Thyroid gland (tissue), 4 donors: Measurements from ENCODE around the gene COL17A1. TPM values are rescaled to one million over a fixed set of nuclear protein-coding genes. Genes with fewer than 3 reads are reported as not detected.

ENCODE experiments used
- DNase-seq, 2 donors: peaks; one replicate each; pipeline ENCODE4 v3.0.0-alpha.2; 2019
- H3K27ac ChIP-seq, 3 donors: fragments of 200-600 bp; sonication (generic); 1 replicate in 2 of 3; 2 replicates in 1 of 3; pipeline ENCODE4 v1.5.1; 2016 to 2019; ENCODE audit warnings: mild to moderate bottlenecking in 1 of 3, moderate library complexity in 1 of 3
- H3K27me3 ChIP-seq: fragments of 200-600 bp; sonication (generic); one replicate; pipeline ENCODE4 v1.5.1; 2019
- H3K36me3 ChIP-seq, 2 donors: fragments of 200-600 bp; sonication (generic); one replicate each; pipeline ENCODE4 v1.5.1; 2016 to 2019
- H3K4me1 ChIP-seq, 2 donors: fragments of 200-600 bp; sonication (generic); one replicate each; pipeline ENCODE4 v1.5.1; 2017 to 2019
- H3K4me3 ChIP-seq, 3 donors: fragments of 200-600 bp; sonication (generic); replicated peaks in 1 of 3; 1 replicate in 2 of 3; 2 replicates in 1 of 3; pipeline ENCODE4 v1.5.1; 2016; ENCODE audit warnings: mild to moderate bottlenecking in 1 of 3
- H3K9me3 ChIP-seq: fragments of 200-600 bp; sonication (generic); one replicate; pipeline ENCODE4 v1.5.1; 2017
- POLR2A ChIP-seq, 2 donors: fragments of 450-650 bp; IDR thresholded peaks; one replicate each; pipeline ENCODE4 v1.6.1; 2017; ENCODE audit warnings: antibody characterized with exemption in 2 of 2, mild to moderate bottlenecking in 2 of 2, moderate library complexity in 1 of 2
- WGBS, 2 donors: methylation state at CpG; one replicate each; pipeline ENCODE4 v1.1.5; 2017; 5-methylcytosine and 5-hydroxymethylcytosine counted together
- intact Hi-C: fragments of 100-400 bp; cut with DNase I; formaldehyde crosslinking; loops from one replicate; pipeline ENCODE4 v1.15.1; 2023
- total RNA-seq, 4 donors: library from RNA; depleted of rRNA; stranded (reverse); fragments of >200 nt; gene quantifications; one replicate each; pipeline ENCODE4 v1.2.3, GENCODE V29; 2016
- TF ChIP-seq, protein P1 (sequence below), 6 experiments: fragments of 200-600 bp in 3 of 6; fragments of 450-650 bp in 3 of 6; sonication (generic) in 3 of 6; IDR thresholded peaks; one replicate each; pipeline ENCODE4 v1.5.1; 2016 to 2019; ENCODE audit warnings: antibody characterized with exemption in 6 of 6, mild to moderate bottlenecking in 2 of 6, inconsistent platforms in 1 of 6, moderate library complexity in 1 of 6

The COL17A1 gene
- total RNA-seq, 4 donors from 2014 or later: 0.49 to 10.2 (median 2.3) TPM

DNA sequence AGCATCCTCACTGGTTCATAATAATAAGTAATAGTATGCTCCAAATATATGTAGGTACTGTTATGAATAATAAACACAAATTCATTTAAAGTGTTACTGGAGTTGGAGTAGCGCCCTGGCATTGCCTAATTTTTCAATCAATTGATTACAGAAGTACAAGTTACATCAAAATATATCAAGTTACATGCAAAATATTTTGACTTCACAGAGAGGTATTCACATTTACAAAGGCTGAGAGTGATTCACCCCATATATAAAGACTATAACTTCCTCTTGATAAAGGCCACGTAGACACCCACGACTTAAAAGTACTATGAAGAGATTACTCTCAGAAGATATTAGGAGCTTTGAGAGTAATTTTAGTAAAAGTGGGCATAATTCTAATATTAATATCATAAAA, 13.6 kb upstream of the COL17A1 start:
- no peak overlapping the region for H3K4me3 ChIP-seq
- peaks cover 0 to 4% of the 10 kb centered on the region in 2 donors for H3K4me1 ChIP-seq
- 90 to 92% methylated on average over 3 of the region's 3 CpGs for WGBS, 2 donors
- H3K27ac ChIP-seq: no peak overlapping the region
- H3K9me3 ChIP-seq: no peaks in the 10 kb centered on the region
- DNase-seq: no peak
- no peaks in the 10 kb centered on the region for H3K27me3 ChIP-seq
- TF ChIP-seq, protein P1, sequence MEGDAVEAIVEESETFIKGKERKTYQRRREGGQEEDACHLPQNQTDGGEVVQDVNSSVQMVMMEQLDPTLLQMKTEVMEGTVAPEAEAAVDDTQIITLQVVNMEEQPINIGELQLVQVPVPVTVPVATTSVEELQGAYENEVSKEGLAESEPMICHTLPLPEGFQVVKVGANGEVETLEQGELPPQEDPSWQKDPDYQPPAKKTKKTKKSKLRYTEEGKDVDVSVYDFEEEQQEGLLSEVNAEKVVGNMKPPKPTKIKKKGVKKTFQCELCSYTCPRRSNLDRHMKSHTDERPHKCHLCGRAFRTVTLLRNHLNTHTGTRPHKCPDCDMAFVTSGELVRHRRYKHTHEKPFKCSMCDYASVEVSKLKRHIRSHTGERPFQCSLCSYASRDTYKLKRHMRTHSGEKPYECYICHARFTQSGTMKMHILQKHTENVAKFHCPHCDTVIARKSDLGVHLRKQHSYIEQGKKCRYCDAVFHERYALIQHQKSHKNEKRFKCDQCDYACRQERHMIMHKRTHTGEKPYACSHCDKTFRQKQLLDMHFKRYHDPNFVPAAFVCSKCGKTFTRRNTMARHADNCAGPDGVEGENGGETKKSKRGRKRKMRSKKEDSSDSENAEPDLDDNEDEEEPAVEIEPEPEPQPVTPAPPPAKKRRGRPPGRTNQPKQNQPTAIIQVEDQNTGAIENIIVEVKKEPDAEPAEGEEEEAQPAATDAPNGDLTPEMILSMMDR (IDR thresholded peaks at IDR 0.05): no peak
- TF ChIP-seq POLR2A (IDR thresholded peaks at IDR 0.05): no peak
- no peaks in the 10 kb centered on the region for H3K36me3 ChIP-seq
- intact Hi-C loops: no loop called here

DNA sequence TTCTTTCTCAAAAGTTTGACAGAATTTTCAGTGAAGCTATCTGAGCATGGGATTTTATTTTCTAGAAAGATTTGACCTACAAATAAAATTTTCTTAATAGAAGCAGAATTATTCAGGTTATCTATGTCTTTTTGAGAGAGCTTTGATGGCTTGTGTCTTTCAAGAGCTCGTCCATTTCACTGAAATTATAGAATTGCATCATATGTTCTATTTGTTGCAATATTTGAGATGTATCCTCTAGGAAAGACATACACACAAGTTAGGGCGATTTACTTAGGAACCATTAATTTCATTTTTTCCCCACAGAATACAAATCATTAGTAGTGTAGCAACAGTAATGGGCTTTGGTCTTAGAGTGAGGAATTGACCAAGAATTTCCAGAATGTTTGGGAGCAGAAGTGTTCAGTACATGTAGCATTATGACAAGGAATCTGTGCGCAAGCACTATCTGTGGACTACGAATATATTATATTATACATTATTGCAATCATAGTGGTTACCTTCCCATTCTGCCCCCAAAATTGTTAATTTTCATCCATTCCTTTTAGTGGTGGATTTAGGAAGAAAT, 12.8 kb upstream of the COL17A1 start:
- Histone ChIP-seq H3K9me3 (no peaks in the 10 kb centered on the region), H3K4me1 (peaks cover 0 to 4% of the 10 kb centered on the region in 2 donors), H3K27ac (no peak overlapping the region), H3K36me3 (no peaks in the 10 kb centered on the region), H3K27me3 (no peaks in the 10 kb centered on the region), H3K4me3 (no peak overlapping the region)
- WGBS, 2 donors: 96% methylated on average over 4 of the region's 4 CpGs
- intact Hi-C loops: no loop called here
- TF ChIP-seq, protein P1 (IDR thresholded peaks at IDR 0.05): no peak
- DNase-seq: no peak

DNA sequence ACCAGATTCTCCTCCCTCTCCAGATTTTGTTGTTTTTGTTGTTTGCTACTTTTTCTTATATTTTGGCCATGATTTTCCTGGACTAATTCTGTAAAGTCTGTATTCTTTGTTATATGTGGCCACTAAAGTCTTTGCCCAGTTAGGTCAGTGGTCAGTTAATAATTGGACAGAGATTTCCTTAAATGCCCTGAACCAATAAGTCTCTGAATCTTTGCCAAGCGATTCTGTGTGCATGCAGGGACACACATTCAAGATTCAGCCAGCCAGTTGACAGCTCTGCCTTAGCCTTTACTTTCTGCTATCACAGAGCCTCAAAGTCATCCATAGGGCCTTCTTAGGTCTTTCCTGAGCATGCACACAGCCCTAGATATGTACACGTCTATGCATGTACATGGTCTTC, 11.0 kb upstream of the COL17A1 start:
- DNase-seq: no peak
- WGBS, 2 donors: 82 to 89% methylated on average over 2 of the region's 2 CpGs

DNA sequence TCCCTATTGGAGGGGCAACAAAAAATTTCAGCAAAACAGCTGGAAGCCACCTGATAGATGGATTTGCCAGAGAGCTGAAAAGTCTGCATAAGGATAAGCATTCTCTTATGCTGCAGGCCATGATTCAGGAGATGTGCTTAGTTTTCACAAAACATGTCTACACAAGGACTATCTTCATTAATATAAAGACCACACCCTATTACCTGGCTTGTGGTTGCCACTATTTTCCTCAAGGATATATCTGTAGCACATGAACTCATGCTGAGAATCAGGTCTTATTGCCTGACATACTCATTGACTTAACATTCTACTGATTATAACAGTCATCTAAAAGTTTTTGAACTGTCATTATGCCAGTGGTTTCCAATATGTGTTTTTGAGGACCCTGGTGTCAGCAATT, 7.1 kb upstream of the COL17A1 start:
- TF ChIP-seq, protein P1 (IDR thresholded peaks at IDR 0.05): no peak
- TF ChIP-seq POLR2A (IDR thresholded peaks at IDR 0.05): no peak
- H3K27me3 ChIP-seq: no peaks in the 10 kb centered on the region
- H3K36me3 ChIP-seq: no peaks in the 10 kb centered on the region
- H3K4me1 ChIP-seq: no peaks in the 10 kb centered on the region
- H3K9me3 ChIP-seq: no peaks in the 10 kb centered on the region
- H3K4me3 ChIP-seq: no peak overlapping the region
- DNase-seq: no peak
- intact Hi-C loops: no loop called here
- H3K27ac ChIP-seq: no peak overlapping the region

More for the DNA sequence above, 11.0 kb upstream of the COL17A1 start:
- H3K36me3 ChIP-seq: no peaks in the 10 kb centered on the region
- TF ChIP-seq, protein P1 (IDR thresholded peaks at IDR 0.05): no peak
- TF ChIP-seq POLR2A (IDR thresholded peaks at IDR 0.05): no peak
- H3K27ac ChIP-seq: no peak overlapping the region
- H3K4me1 ChIP-seq: peaks cover 0 to 4% of the 10 kb centered on the region in 2 donors
- H3K4me3 ChIP-seq: no peak overlapping the region
- no peaks in the 10 kb centered on the region for H3K9me3 ChIP-seq
- intact Hi-C loops: no loop called here
- no peaks in the 10 kb centered on the region for H3K27me3 ChIP-seq

DNA sequence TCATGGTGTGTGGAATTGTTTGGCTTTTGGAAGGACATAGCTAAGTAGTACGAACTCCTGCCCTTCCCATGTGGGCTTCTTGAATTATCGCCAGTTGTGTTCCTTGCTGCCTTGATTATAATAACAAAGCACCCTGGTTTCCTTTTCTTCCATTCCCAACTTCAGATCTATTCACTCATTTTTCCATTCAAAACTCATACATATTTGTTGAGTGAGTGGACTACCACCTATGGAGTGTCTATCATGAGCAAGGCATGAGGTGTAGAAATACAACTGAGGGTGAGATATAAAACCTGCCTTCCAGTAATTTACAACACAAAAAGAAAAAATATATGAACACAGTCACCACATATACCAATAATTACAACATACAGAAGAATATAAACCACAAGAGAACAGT, 4.9 kb upstream of the COL17A1 start:
- TF ChIP-seq, protein P1 (IDR thresholded peaks at IDR 0.05): no peak
- no peak for TF ChIP-seq POLR2A (IDR thresholded peaks at IDR 0.05)
- Histone ChIP-seq H3K4me3 (no peak overlapping the region), H3K27me3 (no peaks in the 10 kb centered on the region), H3K27ac (no peak overlapping the region), H3K36me3 (no peaks in the 10 kb centered on the region), H3K4me1 (peaks cover 3 to 6% of the 10 kb centered on the region in 2 donors), H3K9me3 (no peaks in the 10 kb centered on the region)
- intact Hi-C loops: no loop called here
- no peak for DNase-seq
- WGBS, 2 donors: 65 to 80% methylated on average over 2 of the region's 2 CpGs
